ENCODE measurements around the gene RAD18. TPM values are rescaled to one million over a fixed set of nuclear protein-coding genes. Genes with fewer than 3 reads are reported as not detected.

RAD18 gene
- total RNA-seq, 2 experiments from 2014 or later, result 47.4 to 50.3 TPM

GRCh38 chr3:8975081-8976020 lies 12.1 kb upstream of the RAD18 start:
- Mint-ChIP-seq H3K4me3 (no peak overlapping the region), H3K27me3 (peaks cover 17% of the 10 kb centered on the region), H3K4me1 (ENCODE audit: low read depth) (peaks cover 2% of the 10 kb centered on the region), H3K36me3 (ENCODE audit: low read depth) (no peaks in the 10 kb centered on the region), H3K27ac (no peak overlapping the region), H3K9me3 (peaks cover 3% of the 10 kb centered on the region)
- no peak for DNase-seq
- ChIA-PET CTCF (interaction anchor here (0.6 to 8.9 kb wide), 4 partner anchors 12 to 327 kb away, joined by 3 to 118 read pairs (median 46); no protein-coding TSS in a partner anchor), POLR2A (interaction anchor here (1.4 kb wide), 1 partner anchor 329 kb away, joined by 3 read pairs; no protein-coding TSS in a partner anchor)
- TF ChIP-seq CTCF (IDR thresholded peaks at IDR 0.05), result no peak
- intact Hi-C loops (cut with micrococcal nuclease), result no loop called here
- ATAC-seq, result no peak

- POLR2A ChIA-PET, result no interaction called here
- Mint-ChIP-seq H3K4me3 (no peak overlapping the region), H3K36me3 (ENCODE audit: low read depth) (no peaks in the 10 kb centered on the region), H3K9me3 (peaks cover 3% of the 10 kb centered on the region), H3K27me3 (peaks cover 12% of the 10 kb centered on the region), H3K27ac (no peak overlapping the region), H3K4me1 (ENCODE audit: low read depth) (peaks cover 2% of the 10 kb centered on the region)
- no peak for TF ChIP-seq CTCF (IDR thresholded peaks at IDR 0.05)
- ATAC-seq (no peak), DNase-seq (no peak)
- CTCF ChIA-PET, result interaction anchor here (0.6 to 8.9 kb wide), 3 partner anchors 13 to 328 kb away, joined by 3 to 118 read pairs (median 72); no protein-coding TSS in a partner anchor
- intact Hi-C loops (cut with micrococcal nuclease), result no loop called here
Measured at GRCh38 chr3:8974458-8974857, 11.2 kb upstream of the RAD18 start.

GRCh38 chr3:8972639-8973038 lies 9.4 kb upstream of the RAD18 start:
- no peak overlapping the region for H3K4me3 Mint-ChIP-seq
- CTCF ChIA-PET, result interaction anchor here (1.1 to 8.9 kb wide), 10 partner anchors 10 to 367 kb away, joined by 3 to 118 read pairs (median 6); partner anchors contain the start of gene SRGAP3
- POLR2A ChIA-PET, result interaction anchor here (0.6 to 1.4 kb wide), 3 partner anchors 14 to 285 kb away, joined by 3 read pairs; no protein-coding TSS in a partner anchor
- H3K27ac Mint-ChIP-seq, result no peak overlapping the region
- no peaks in the 10 kb centered on the region for H3K9me3 Mint-ChIP-seq
- peaks cover 13% of the 10 kb centered on the region for H3K27me3 Mint-ChIP-seq
- TF ChIP-seq CTCF (IDR thresholded peaks at IDR 0.05), result no peak
- intact Hi-C loops (cut with micrococcal nuclease), result no loop called here
- DNase-seq (no peak), ATAC-seq (peak; percentile 62)
- H3K36me3 Mint-ChIP-seq (ENCODE audit: low read depth), result no peaks in the 10 kb centered on the region
- peaks cover 2% of the 10 kb centered on the region for H3K4me1 Mint-ChIP-seq (ENCODE audit: low read depth)

- no peak overlapping the region for H3K27ac Mint-ChIP-seq
- intact Hi-C loops (cut with micrococcal nuclease), result loop anchor here (1.0 kb wide), 2 partner anchors 96 to 331 kb away; no protein-coding TSS in a partner anchor
- ChIA-PET POLR2A (interaction anchor here (1.0 to 1.4 kb wide), 3 partner anchors 7 to 286 kb away, joined by 3 read pairs; no protein-coding TSS in a partner anchor), CTCF (interaction anchor here (0.7 to 8.9 kb wide), 19 partner anchors 8 to 382 kb away, joined by 3 to 118 read pairs (median 4); partner anchors contain the start of genes RAD18 and SRGAP3)
- TF ChIP-seq CTCF (IDR thresholded peaks at IDR 0.05), result peak; percentile 94
- peaks cover 9% of the 10 kb centered on the region for H3K27me3 Mint-ChIP-seq
- no peaks in the 10 kb centered on the region for H3K9me3 Mint-ChIP-seq
- H3K36me3 Mint-ChIP-seq (ENCODE audit: low read depth), result no peaks in the 10 kb centered on the region
- peak; percentile 81 for DNase-seq
- peak; percentile 90 for ATAC-seq
- H3K4me3 Mint-ChIP-seq, result no peak overlapping the region
- peaks cover 2% of the 10 kb centered on the region for H3K4me1 Mint-ChIP-seq (ENCODE audit: low read depth)
Measured at GRCh38 chr3:8970971-8971589, 7.8 kb upstream of the RAD18 start.
